SK-N-SH (cell line): Measurements from ENCODE around the gene TSPAN3. TPM values are rescaled to one million over a fixed set of nuclear protein-coding genes. Genes with fewer than 3 reads are reported as not detected.
A peak's percentile ranks its signal among the peaks of the same experiment; 100 is the strongest.

Experiments
- CTCF ChIA-PET: fragments of 300-600, 350-600 bp; formaldehyde crosslinking; extraction: SDS; loops from one replicate; lab custom pipeline; 2021; lab: Yijun Ruan, JAX
- POLR2A ChIA-PET: fragments of 350-600 bp; sonication (Branson Sonifier 250); formaldehyde crosslinking; extraction: SDS; loops from one replicate; lab custom pipeline; 2020; ENCODE audit warnings: antibody characterized with exemption, inconsistent platforms; lab: Yijun Ruan, JAX
- DNase-seq: peaks from one replicate; pipeline ENCODE4 v3.0.0; 2012
- H2AFZ ChIP-seq: fragments of 200-600 bp; sonication (generic); 2 replicates; pipeline ENCODE4 v1.8.1; 2016; ENCODE audit warnings: antibody characterized with exemption, mild to moderate bottlenecking, low read depth
- H3F3A ChIP-seq: fragments of 200-600 bp; sonication (generic); replicated peaks from 2 replicates; pipeline ENCODE3; 2016; ENCODE audit warnings: antibody characterized with exemption, mild to moderate bottlenecking; ENCODE audit not compliant: insufficient read depth
- H3K27ac ChIP-seq, 2 experiments: fragments of 200-500 bp in 1 of 2; fragments of 200-600 bp in 1 of 2; sonication (Bioruptor generic) in 1 of 2; sonication (generic), shearing (Covaris generic) in 1 of 2; 2 replicates each; pipeline versions ENCODE4 v1.5.1 to v1.6.1; 2014 to 2016; ENCODE audit warnings: low read depth in 2 of 2, inconsistent platforms in 1 of 2, low read length in 1 of 2, mild to moderate bottlenecking in 1 of 2, mixed read lengths in 1 of 2
- H3K27me3 ChIP-seq: fragments of 200-600 bp; sonication (generic), shearing (Covaris generic); 2 replicates; pipeline ENCODE4 v1.6.1; 2016; ENCODE audit warnings: mixed run types; ENCODE audit not compliant: insufficient read depth
- H3K36me3 ChIP-seq, 2 experiments: fragments of 200-500 bp in 1 of 2; fragments of 200-600 bp in 1 of 2; sonication (Bioruptor generic) in 1 of 2; sonication (generic) in 1 of 2; replicated peaks in 1 of 2; 2 replicates each; pipeline versions ENCODE3 to v1.5.1; 2014 to 2016; ENCODE audit warnings: low read length in 1 of 2, mild to moderate bottlenecking in 1 of 2; ENCODE audit not compliant: insufficient read depth in 2 of 2, control insufficient read depth in 1 of 2
- H3K4me1 ChIP-seq, 2 experiments: fragments of 200-500 bp in 1 of 2; fragments of 200-600 bp in 1 of 2; sonication (Bioruptor generic) in 1 of 2; sonication (generic), shearing (Covaris generic) in 1 of 2; 2 replicates each; pipeline versions ENCODE4 v1.5.1 to v1.6.1; 2014 to 2016; ENCODE audit warnings: low read depth in 1 of 2, low read length in 1 of 2, mixed run types in 1 of 2; ENCODE audit not compliant: insufficient read depth in 2 of 2, control insufficient read depth in 1 of 2
- H3K4me2 ChIP-seq: fragments of 200-600 bp; sonication (generic), shearing (Covaris generic); 2 replicates; pipeline ENCODE4 v1.6.1; 2017; ENCODE audit warnings: mixed run types
- H3K4me3 ChIP-seq, 2 experiments: fragments of 200-500 bp in 1 of 2; fragments of 200-600 bp in 1 of 2; sonication (Bioruptor generic) in 1 of 2; sonication (generic), shearing (Covaris generic) in 1 of 2; 2 replicates each; pipeline versions ENCODE4 v1.5.1 to v1.8.1; 2014 to 2016; ENCODE audit warnings: low read depth in 2 of 2, inconsistent platforms in 1 of 2, low read length in 1 of 2, mild to moderate bottlenecking in 1 of 2, mixed read lengths in 1 of 2, moderate library complexity in 1 of 2
- H3K79me2 ChIP-seq: fragments of 200-600 bp; sonication (generic); 2 replicates; pipeline ENCODE4 v1.8.1; 2017; ENCODE audit warnings: mild to moderate bottlenecking; ENCODE audit not compliant: insufficient read depth
- H3K9ac ChIP-seq: fragments of 200-600 bp; sonication (generic); 2 replicates; pipeline ENCODE4 v1.6.1; 2017; ENCODE audit warnings: mixed run types
- H3K9me2 ChIP-seq: fragments of 200-600 bp; sonication (generic); 2 replicates; pipeline ENCODE4 v1.6.1; 2017; ENCODE audit warnings: mixed run types
- H3K9me3 ChIP-seq: fragments of 200-600 bp; sonication (generic); 2 replicates; pipeline ENCODE4 v1.6.1; 2017; ENCODE audit warnings: mixed run types, mild to moderate bottlenecking, moderate library complexity
- H4K20me1 ChIP-seq: fragments of 200-600 bp; sonication (generic); 2 replicates; pipeline ENCODE4 v1.6.1; 2017; ENCODE audit warnings: mild to moderate bottlenecking, mixed run types; ENCODE audit not compliant: insufficient read depth
- ELF1 ChIP-seq: IDR thresholded peaks from 2 replicates; pipeline ENCODE4 v1.4.0; 2012
- FOXJ3 ChIP-seq: sonication (generic); formaldehyde crosslinking; IDR thresholded peaks from 2 replicates; pipeline ENCODE4 v1.5.1; 2020; ENCODE audit warnings: mild to moderate bottlenecking, missing genetic modification reagents
- GABPA ChIP-seq: IDR thresholded peaks from 2 replicates; pipeline ENCODE4 v1.4.0; 2012; ENCODE audit warnings: low read depth, mild to moderate bottlenecking
- GATA2 ChIP-seq: sonication (generic); formaldehyde crosslinking; IDR thresholded peaks from 2 replicates; pipeline ENCODE4 v1.5.0; 2020; ENCODE audit warnings: mild to moderate bottlenecking, missing genetic modification reagents
- JUND ChIP-seq: IDR thresholded peaks from 2 replicates; pipeline ENCODE4 v1.4.0; 2012
- MEF2A ChIP-seq: IDR thresholded peaks from 2 replicates; pipeline ENCODE4 v1.4.0; 2012; ENCODE audit warnings: low read depth, borderline replicate concordance
- NFIC ChIP-seq: IDR thresholded peaks from 2 replicates; pipeline ENCODE4 v1.4.0; 2012; ENCODE audit warnings: borderline replicate concordance
- RAD21 ChIP-seq: IDR thresholded peaks from 2 replicates; pipeline ENCODE4 v1.6.1; 2012; ENCODE audit warnings: mild to moderate bottlenecking, low read length
- RXRA ChIP-seq: IDR thresholded peaks from 2 replicates; pipeline ENCODE4 v1.4.0; 2012; ENCODE audit warnings: low read depth, mild to moderate bottlenecking, borderline replicate concordance
- SIN3A ChIP-seq: IDR thresholded peaks from 2 replicates; pipeline ENCODE4 v1.6.1; 2012; ENCODE audit warnings: low read depth, mild to moderate bottlenecking, low read length, moderate library complexity, borderline replicate concordance
- SMC3 ChIP-seq: IDR thresholded peaks from 2 replicates; pipeline ENCODE4 v1.6.1; 2012; ENCODE audit warnings: low read depth, low read length, improper control_type of control experiment
- TAF1 ChIP-seq: IDR thresholded peaks from 2 replicates; pipeline ENCODE4 v1.6.1; 2012; ENCODE audit warnings: low read depth, mild to moderate bottlenecking, low read length, moderate library complexity, borderline replicate concordance
- TCF12 ChIP-seq: IDR thresholded peaks from 2 replicates; pipeline ENCODE4 v1.4.0; 2012
- TEAD4 ChIP-seq: IDR thresholded peaks from 2 replicates; pipeline ENCODE4 v1.4.0; 2012; ENCODE audit warnings: mild to moderate bottlenecking, borderline replicate concordance; ENCODE audit not compliant: insufficient read depth
- WGBS: methylation state at CpG from one replicate; pipeline ENCODE4 v1.1.6; 2017; ENCODE audit warnings: low lambda C conversion rate; 5-methylcytosine and 5-hydroxymethylcytosine counted together
- polyA plus RNA-seq, 3 experiments: library from polyadenylated mRNA; depleted of rRNA; stranded (reverse); fragments of >200 nt; gene quantifications; 2 replicates each; pipeline ENCODE4 v1.2.3, GENCODE V29; 2012
- TF ChIP-seq, protein P1 (sequence below): IDR thresholded peaks from 2 replicates; pipeline ENCODE4 v1.6.1; 2012; ENCODE audit warnings: mild to moderate bottlenecking, low read depth, low read length, moderate library complexity
- TF ChIP-seq, protein P2 (sequence below): IDR thresholded peaks from 2 replicates; pipeline ENCODE4 v1.4.0; 2012; ENCODE audit warnings: low read depth, borderline replicate concordance

TSPAN3 gene
- polyA plus RNA-seq, 1 of the 3 experiments (the other 2 are of a cell fraction), result 409 TPM

DNA sequence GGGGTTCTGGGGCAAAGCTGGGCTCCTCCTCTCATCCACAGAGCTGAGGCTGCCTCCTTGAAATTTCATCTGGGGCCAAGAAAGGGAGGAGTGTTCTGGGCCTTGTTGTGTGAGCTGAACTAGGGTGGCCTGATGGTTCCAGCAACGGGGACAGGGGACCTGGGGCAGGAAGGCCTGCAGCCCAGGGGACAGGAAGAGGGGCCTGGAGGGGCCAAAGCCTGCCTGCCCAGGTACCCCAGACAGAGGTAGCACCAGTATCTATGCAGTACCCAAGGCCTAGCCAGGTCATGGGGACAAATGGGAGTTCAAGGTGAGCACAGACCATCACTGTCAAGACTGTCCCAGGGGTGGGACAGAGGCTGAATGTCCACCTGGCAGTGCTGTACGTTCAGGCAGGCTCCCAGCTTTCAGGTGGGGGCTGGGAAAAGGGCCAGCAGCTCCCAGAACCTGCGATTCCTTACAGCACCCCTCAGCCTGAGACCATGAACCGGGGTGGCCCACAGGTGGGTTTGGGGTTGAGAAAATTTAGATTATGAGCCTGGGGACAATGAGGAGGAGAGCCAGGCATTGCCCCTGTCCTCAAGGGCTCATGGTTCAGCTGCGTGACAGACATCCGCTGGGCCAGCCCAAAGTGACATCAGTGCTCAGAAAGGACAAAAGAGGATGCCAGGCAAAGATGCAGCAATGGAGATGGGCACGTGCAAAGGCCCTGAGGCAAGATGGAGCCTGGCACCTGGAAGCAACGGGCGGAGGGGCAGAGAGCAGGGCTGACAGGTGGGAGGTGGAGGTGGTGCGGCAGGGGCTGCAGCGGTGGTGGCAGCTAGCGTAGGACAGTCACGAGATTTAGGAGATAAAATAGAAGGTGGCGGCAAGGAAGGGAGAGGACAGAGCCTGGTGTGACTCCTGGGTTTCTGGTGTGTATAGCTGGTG, 48.0 kb downstream of the TSPAN3 start (continued):
- TF ChIP-seq GABPA, result no peak
- TF ChIP-seq MEF2A, result no peak
- no peak for TF ChIP-seq TAF1
- TF ChIP-seq NFIC, result no peak
- TF ChIP-seq RAD21, result no peak

DNA sequence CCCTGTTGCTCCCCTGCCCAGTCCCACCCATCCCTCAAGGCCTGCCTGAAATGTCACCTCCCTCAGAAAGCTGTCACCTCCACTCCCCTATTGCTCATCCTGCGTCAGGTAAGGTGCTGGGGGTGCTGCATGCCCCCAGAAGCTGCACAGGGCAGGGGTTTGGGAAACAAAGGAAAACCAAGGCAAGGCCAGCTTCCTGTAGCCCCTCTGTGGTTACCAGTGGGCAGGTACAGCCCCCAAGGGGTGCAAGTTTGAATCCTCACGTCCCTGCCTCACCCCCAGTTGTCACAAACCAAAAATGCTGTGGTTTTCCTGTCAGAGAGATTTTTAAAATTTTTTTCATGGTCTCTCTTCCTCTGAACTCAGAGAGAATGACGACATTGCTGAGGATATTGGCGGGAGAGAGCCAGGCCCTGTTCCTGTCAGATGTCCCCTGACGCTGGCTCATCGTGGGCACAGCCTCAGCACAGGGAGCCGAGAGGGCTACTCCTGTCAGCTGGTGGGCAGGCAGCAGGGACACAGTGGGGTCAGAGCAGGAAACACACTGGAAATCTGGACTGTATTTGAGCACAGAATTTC, 49.0 kb downstream of the TSPAN3 start:
- H3F3A ChIP-seq, result no peaks in the 10 kb centered on the region
- 45% methylated on average over 7 of the region's 7 CpGs for WGBS
- no peak overlapping the region; a peak in 1 of 4 replicates for H3K27ac ChIP-seq
- no peak overlapping the region for H3K4me3 ChIP-seq
- peak overlapping the region; percentile 27; the same call in 1 of the 2 replicates for H2AFZ ChIP-seq
- no peaks in the 10 kb centered on the region for H3K9me2 ChIP-seq
- no peaks in the 10 kb centered on the region for H3K36me3 ChIP-seq
- H3K4me1 ChIP-seq, result peaks cover 10 to 15% of the 10 kb centered on the region in 2 experiments; a peak in 3 of 4 replicates
- CTCF ChIA-PET, result interaction anchor here (0.7 to 3.1 kb wide), 6 partner anchors 10 to 521 kb away, joined by 3 to 26 read pairs (median 4); no protein-coding TSS in a partner anchor
- no peak for TF ChIP-seq FOXJ3 (CRISPR knock-in tag)
- TF ChIP-seq TCF12, result no peak
- TF ChIP-seq ELF1, result no peak
- no peak for TF ChIP-seq RAD21
- TF ChIP-seq GATA2 (CRISPR knock-in tag), result no peak
- TF ChIP-seq SMC3, result no peak
- no peak for TF ChIP-seq MEF2A
- no peak for TF ChIP-seq SIN3A
- TF ChIP-seq, protein P1, sequence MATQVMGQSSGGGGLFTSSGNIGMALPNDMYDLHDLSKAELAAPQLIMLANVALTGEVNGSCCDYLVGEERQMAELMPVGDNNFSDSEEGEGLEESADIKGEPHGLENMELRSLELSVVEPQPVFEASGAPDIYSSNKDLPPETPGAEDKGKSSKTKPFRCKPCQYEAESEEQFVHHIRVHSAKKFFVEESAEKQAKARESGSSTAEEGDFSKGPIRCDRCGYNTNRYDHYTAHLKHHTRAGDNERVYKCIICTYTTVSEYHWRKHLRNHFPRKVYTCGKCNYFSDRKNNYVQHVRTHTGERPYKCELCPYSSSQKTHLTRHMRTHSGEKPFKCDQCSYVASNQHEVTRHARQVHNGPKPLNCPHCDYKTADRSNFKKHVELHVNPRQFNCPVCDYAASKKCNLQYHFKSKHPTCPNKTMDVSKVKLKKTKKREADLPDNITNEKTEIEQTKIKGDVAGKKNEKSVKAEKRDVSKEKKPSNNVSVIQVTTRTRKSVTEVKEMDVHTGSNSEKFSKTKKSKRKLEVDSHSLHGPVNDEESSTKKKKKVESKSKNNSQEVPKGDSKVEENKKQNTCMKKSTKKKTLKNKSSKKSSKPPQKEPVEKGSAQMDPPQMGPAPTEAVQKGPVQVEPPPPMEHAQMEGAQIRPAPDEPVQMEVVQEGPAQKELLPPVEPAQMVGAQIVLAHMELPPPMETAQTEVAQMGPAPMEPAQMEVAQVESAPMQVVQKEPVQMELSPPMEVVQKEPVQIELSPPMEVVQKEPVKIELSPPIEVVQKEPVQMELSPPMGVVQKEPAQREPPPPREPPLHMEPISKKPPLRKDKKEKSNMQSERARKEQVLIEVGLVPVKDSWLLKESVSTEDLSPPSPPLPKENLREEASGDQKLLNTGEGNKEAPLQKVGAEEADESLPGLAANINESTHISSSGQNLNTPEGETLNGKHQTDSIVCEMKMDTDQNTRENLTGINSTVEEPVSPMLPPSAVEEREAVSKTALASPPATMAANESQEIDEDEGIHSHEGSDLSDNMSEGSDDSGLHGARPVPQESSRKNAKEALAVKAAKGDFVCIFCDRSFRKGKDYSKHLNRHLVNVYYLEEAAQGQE, result no peak
- TF ChIP-seq RXRA, result no peak
- no peak for TF ChIP-seq TEAD4
- TF ChIP-seq, protein P2, sequence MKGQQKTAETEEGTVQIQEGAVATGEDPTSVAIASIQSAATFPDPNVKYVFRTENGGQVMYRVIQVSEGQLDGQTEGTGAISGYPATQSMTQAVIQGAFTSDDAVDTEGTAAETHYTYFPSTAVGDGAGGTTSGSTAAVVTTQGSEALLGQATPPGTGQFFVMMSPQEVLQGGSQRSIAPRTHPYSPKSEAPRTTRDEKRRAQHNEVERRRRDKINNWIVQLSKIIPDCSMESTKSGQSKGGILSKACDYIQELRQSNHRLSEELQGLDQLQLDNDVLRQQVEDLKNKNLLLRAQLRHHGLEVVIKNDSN, result no peak
- TF ChIP-seq NFIC, result no peak
- TF ChIP-seq JUND, result no peak
- no peaks in the 10 kb centered on the region for H3K79me2 ChIP-seq
- H3K9ac ChIP-seq, result no peak overlapping the region
- H3K9me3 ChIP-seq, result no peaks in the 10 kb centered on the region
- peak overlapping the region; percentile 49; the same call in 1 of the 2 replicates for H3K4me2 ChIP-seq
- H4K20me1 ChIP-seq, result no peaks in the 10 kb centered on the region
- H3K27me3 ChIP-seq, result no peaks in the 10 kb centered on the region
- POLR2A ChIA-PET, result no interaction called here
- DNase-seq, result no peak
